GM18861 (cell line): ENCODE results near the gene KRT6B.
"Not testable (repeated sequence)": the region's sequence is repeated elsewhere in the genome, so short reads cannot be mapped to it uniquely, and the experiment has no call there.

Experiments
- ATAC-seq: cut with Tn5 transposase; IDR thresholded peaks from one replicate; pipeline ENCODE4 v1.9.1; 2021; ENCODE audit not compliant: unreplicated experiment

The KRT6B gene

GRCh38 chr12:52452101-52452500, at the start of gene KRT6B:
KRT6B (minus strand) TSS chr12:52452146; CDS start chr12:52452078, 68 bp downstream.
- no peak for ATAC-seq

DNA sequence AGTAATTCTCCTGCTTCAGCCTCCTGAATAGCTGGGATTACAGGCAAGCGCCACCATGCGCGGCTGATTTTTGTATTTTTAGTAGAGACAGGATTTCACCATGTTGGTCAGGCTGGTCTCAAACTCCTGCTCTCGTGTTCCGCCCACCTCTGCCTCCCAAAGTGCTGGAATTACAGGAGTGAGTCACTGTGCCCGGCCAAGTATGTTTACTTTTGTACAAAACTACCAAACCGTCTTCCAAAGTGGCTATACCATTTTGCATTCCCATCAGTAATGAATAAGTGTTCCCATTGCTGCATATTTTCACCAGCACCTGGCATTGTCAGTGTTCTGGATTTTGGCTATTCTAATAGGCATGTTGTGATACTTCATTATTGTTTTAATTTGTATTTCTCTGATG, 49.5 kb upstream of the KRT6B start:
- ATAC-seq, result no peak

- not testable (repeated sequence) for ATAC-seq
Observed at GRCh38 chr12:52500574-52500973, 48.6 kb upstream of the KRT6B start.

- no peak for ATAC-seq
Observed at GRCh38 chr12:52499806-52500560, 48.0 kb upstream of the KRT6B start.

DNA sequence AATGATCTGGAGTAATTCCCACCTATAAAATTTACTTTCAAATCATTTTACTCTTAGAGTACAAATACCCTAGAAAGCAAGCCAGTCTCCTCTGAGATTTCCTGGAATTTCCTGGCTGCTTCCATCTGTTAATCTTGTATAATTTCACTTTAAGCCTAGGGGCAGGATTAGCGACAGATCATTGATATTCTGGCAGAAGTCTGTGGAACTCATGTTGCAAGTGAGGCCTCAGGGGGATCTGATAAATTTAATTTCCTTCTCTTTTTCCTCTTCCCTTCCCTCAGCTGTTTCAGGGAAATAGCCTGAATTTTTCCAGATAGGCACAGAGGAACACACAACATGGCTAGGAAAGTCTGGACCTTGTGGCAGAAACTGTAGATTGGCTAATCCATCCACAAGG, 47.0 kb upstream of the KRT6B start:
- ATAC-seq, result no peak

DNA sequence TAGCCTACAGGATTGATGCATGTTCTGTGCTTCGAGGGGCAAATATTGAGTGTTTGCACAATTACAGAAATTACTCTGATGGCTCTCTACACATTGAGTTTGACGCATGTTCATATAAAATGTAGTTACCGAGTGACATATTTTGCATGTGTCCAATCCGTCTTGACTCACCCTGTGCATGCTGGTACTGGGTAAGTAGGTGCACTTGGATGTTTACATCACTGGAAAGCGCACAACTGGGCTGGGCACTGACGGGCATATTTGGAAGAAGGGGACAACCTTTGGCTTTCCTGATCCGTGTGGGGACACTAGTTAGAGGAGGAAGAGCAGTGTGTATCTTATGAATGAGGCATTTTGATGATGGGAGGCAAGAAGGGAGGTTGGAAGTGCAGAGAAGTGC, 46.0 kb upstream of the KRT6B start:
- ATAC-seq, result no peak

DNA sequence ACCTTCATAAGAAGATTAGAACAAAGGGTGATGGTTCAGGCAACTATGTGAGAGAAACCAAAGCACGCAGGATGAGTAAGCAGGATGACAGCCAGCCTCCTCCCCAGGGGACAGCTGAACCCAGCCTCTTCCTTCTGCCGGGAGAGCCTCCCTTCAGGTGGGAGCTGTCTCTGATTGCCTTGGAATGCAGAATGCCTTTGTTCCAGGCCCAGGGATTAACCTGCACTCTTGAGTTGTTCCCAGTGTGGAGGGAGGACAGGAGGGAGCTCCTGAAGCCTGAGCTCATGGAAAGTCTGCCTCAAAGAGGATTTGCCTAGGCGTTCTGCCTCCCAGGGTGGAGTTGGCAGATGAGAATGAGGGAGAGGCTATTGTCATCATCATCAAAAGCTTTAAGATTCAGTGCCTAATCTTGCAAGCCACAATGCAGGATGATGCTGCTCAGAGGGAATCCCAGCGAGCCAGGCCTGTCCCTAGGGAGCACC, 44.7 kb upstream of the KRT6B start:
- no peak for ATAC-seq

DNA sequence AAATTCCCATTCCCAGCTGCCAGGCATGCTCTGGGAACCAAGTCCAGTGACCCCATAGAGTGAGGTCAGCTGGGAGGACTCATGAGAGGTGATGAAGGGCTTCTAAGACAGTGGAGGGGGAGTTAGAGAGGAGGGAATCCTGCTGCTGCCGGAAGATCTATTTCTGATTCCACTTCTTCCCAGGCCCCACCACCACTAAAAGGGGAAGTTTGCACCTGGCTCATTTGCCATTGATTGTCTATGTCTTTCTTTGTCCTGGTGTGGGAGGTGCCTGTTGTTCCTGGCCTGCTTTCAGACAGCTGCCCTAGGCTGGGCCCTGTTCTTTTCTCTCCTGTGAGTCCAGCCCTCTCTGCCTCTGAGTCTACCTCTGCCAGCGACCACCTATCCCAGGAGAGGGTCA, 44.1 kb upstream of the KRT6B start:
- no peak for ATAC-seq

- no peak for ATAC-seq
Observed at GRCh38 chr12:52495389-52495788, 43.4 kb upstream of the KRT6B start.

DNA sequence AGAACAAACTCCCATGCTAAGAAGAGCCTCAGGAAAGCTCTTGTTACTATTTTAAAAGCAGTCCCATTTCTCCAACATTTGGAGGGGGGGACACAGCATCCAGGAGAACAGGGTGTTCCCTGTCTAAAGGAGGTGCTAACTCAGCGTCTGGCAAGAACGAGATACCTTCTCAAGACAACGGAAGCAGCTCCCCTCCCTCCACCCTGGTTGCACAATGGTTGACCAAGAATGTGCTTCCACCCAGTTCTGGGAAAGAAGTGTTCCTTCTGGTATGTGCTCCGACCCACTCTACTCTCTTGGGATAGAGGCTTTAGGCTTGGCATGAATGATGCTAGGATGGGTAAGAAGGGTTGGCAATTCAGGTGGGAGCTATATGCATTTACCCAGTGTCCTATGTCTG, 42.6 kb upstream of the KRT6B start:
- ATAC-seq, result no peak

DNA sequence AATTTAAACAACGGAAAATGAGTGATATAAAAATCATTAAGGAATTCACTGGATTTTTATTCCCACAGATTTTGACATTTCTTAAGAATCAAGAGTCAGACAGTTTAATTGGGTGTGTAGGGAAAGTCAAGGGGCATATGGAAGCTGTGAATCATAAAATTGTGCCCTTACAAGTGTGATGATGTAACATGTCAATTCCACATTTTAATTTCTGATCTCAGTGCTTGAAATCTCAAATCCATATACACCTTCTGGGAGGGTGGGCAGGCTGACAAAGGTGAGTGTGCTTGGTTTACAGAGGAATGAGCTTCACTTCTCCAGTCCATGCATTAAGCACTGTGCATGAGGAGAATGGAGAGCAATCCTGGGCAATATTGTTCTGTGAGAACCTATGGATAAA, 42.2 kb upstream of the KRT6B start:
- ATAC-seq, result no peak

GRCh38 chr12:52493172-52493571, 41.2 kb upstream of the KRT6B start, which contains the start of gene KRT6A:
KRT6A (minus strand) TSS chr12:52493257; CDS start chr12:52493188, 69 bp downstream.
- no peak for ATAC-seq

GRCh38 chr12:52492405-52492804, 40.5 kb upstream of the KRT6B start:
- ATAC-seq, result not testable (repeated sequence)

DNA sequence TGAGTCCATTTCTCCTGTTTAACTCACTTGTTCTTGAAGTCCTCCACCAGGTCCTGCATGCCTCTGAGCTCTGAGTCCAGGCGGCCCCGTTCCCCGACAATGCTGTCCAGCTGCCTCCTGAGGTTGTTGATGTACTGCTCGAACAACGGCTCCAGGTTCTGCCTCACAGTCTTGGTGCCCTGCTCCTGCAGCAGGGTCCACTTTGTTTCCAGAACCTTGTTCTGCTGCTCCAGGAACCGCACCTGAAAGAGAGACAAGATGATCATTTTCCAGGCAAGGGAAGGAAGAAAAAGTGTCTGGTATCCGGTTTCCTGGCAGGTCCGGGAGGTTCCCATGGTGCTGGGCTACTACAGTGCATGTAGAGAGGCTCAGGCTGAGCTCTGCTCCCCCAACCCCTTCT, 39.5 kb upstream of the KRT6B start:
- not testable (repeated sequence) for ATAC-seq

DNA sequence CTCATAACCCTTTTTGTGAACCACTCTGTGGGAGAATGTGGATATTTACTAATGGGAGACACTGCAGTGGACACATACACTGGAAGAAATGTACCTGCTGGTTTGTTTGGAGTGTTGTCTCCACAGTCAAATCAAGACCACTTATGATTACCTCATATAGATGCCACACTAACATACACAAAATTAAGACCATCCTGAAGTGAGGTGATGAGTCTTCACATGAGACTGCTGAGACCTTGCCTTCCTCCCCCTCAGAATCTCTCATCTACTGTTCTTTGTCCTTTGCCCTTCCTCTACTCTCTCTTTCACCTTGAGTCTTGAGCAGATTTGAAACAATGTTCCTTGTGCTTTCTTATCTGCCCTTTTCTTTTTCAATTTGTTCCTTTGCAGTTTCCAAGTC, 36.8 kb upstream of the KRT6B start:
- ATAC-seq, result no peak

DNA sequence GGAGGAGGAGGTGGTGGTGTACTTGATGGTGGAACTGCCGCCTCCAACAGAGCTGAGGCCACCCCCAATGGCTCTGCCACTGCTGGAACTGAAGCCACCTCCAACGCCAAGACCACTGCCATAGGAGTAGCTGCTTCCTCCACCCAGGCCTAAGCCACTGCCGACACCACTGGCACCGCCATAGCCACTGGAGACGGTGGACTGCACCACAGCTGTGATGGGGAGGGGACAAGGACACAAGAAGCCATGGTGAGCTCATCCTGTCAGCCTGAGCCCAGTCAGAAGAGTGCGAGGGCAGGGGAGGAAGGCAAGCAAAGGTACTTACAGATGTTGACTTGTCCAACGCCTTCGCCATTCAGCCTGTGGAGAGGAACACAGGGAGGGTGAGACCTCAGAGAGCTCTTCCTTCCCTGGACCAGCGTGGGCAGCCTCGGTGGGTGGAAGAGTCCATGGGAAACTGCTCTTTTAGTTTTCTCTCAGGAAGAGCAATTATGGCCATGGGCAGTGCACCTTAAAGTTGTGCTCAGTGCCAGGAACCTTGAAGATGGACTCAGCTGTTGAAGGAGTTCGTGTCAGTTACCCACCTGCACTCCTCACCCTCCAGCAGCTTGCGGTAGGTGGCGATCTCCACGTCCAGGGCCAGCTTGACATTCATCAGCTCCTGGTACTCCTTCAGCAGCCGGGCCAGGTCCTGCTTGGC, 35.9 kb upstream of the KRT6B start:
- not testable (repeated sequence) for ATAC-seq

- ATAC-seq, result no peak
Observed at GRCh38 chr12:52487211-52487610, 35.3 kb upstream of the KRT6B start.

DNA sequence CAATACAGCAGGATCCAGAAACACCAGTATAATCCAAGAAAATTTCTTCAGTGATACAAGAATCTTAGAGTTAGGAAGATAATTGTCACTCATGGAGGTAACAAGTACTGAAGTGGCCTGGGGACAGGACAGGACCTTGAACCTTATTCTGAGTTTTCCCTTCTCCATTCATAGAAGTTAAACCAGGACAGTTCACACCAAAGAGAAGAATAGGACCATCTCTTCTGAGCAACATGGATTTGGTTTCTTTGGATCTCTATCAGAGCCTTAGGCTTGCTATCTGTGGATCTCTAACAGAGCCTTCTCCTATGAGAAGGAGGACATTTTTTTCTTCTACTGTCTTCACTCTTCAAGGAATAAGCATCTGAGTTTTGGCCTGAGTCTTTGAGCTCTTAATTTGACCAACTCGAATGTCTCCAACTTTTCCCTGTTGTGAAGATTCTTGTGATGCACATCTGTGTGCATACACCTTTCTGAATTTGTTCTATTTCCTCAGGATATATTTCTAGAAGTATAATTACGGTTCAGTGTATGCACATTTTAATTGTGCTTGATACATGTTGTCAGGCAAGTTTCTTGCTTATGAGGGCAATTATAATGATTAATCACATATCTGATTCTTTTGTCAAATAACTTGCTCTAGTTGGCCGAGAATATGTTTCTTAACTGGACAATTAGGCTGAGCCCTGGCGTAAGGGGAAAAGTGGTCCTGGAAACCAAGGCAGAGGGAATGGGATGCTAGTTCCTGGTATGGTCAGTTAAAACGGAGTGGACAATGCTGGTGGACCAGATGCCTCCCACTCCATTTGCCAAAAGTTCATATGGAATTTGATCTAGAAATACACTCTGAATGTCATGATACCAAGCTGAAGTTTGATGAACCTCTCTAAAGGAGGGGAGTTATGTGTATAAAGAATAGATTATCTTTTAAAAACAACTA, 34.5 kb upstream of the KRT6B start:
- ATAC-seq, result no peak

GRCh38 chr12:52480073-52480472, 28.1 kb upstream of the KRT6B start:
- ATAC-seq, result no peak

GRCh38 chr12:52477651-52478050, 25.7 kb upstream of the KRT6B start:
- no peak for ATAC-seq

GRCh38 chr12:52474212-52474611, 22.3 kb upstream of the KRT6B start:
- ATAC-seq, result no peak
